Daoy (cell line): ENCODE measurements around the gene PRKCG. TPM values are rescaled to one million over a fixed set of nuclear protein-coding genes. Genes with fewer than 3 reads are reported as not detected.
"Not testable (repeated sequence)": the region's sequence is repeated elsewhere in the genome, so short reads cannot be mapped to it uniquely, and the experiment has no call there.

Source experiments
- DNase-seq: peaks from one replicate; pipeline ENCODE4 v3.0.0-alpha.2; 2015; ENCODE audit warnings: low read depth
- total RNA-seq: library from RNA; depleted of rRNA; stranded (reverse); fragments of >200 nt; shearing (Covaris generic); gene quantifications from 2 replicates; pipeline ENCODE4 v1.2.3, GENCODE V29; 2014; rRNA removed

Gene PRKCG
- not detected in 2 replicates for total RNA-seq

DNA sequence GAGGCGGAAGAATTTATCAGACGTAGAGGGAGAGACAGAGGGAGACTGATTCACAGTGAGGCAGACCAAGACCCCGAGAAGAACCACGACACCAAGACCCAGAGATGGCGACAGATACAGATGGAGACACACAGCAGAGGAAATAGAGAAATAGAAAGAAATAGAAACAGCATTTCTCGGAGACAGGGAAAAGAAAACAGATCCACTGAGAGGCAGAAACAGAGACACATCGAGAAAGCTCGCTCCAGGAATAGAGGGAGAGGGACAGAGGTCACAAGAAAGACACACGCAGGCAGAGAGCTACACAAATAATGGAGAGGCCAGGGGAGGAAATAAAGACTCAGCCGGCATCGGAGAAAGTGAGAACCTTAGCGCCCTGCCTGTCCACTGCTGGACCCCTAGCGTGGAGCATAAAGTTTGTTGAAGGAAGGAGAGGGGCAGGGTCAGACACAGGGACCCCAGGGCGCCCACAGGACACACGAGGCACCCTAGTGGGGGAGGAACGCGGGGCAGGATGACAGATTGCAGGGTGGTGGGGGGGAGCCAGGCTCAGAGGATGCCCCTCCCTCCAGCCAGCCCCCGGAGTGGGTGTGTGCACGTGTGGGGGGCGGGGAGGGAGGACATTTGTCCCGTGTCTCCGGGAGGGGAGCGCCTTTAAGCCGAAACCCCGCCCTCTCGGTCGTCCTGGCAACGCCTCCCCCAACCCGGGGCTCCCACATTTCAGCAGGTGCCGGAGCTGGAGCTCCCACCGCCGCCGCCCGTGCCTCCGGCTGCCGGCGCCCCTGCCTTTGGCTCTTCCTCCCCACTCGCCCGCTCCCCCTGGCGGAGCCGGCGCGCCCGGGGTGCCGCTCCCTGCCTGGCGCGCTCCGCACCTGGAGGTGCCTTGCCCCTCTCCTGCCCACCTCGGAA, at the start of gene PRKCG:
Gene PRKCG (plus strand): TSS at position 716 of the 909 bp plus-strand sequence. CDS start 298 bp downstream, outside the sequence.
- peak; percentile 66 for DNase-seq

GRCh38 chr19:53832861-53833260, 49.1 kb upstream of the PRKCG start:
- DNase-seq = not testable (repeated sequence)

DNA sequence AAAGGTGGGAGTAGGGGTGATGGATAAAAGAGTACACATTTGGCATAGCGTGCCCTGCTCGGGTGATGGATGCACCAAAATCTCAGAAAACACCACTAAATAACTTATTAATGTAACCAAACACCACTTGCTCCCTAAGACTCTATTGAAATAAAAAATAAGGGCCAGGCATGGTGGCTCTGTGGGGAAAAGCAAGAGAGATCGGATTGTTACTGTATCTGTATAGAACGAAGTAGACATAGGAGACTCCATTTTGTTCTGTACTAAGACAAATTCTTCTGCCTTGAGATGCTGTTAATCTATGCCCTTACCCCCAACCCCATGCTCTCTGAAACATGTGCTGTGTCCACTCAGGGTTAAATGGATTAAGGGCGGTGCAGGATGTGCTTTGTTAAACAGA, 43.6 kb upstream of the PRKCG start:
- DNase-seq = not testable (repeated sequence)

DNA sequence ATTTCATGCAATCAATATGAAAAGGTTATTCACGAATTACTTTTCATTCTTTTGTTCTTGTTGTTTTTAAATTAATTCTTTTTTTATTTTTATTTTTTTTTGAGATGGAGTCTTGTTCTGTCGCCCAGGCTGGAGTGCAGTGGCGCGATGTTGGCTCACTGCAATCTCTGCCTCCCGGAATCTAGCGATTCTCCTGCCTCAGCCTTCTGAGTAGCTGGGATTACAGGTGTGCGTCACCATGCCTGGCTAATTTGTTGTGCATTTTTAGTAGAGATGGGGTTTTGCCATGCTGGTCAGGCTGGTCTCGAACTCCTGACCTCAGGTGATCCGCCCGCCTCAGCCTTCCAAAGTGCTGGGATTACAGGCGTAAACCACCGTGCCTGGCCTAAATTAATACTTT, 41.8 kb upstream of the PRKCG start:
- not testable (repeated sequence) for DNase-seq

GRCh38 chr19:53840914-53841313, 41.1 kb upstream of the PRKCG start:
- peak; percentile 86 for DNase-seq

- DNase-seq = no peak
Observed at GRCh38 chr19:53844849-53845246, 37.1 kb upstream of the PRKCG start.

DNA sequence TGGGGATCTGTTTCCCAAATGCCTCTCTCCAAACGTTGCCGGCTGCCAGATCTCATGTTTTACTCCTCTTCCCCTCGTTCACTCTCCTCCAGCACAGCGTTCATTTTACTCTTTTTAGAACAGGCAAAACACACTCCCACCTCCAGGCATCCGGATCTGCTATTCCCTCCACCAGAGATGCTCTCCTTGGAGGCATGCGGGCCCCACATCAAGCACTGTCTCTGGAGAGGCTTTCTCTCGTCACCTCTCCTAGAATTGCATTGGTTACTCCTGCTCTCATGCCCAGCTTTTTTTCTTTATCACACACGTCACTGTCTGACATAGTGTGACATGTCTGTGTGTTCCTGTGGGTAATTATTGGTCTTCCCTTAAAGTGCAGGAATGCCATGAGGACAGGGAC, 34.4 kb upstream of the PRKCG start:
- no peak for DNase-seq

GRCh38 chr19:53849237-53849676, 32.7 kb upstream of the PRKCG start:
- peak; percentile 47 for DNase-seq

GRCh38 chr19:53853707-53854106, 28.3 kb upstream of the PRKCG start:
- DNase-seq = no peak

DNA sequence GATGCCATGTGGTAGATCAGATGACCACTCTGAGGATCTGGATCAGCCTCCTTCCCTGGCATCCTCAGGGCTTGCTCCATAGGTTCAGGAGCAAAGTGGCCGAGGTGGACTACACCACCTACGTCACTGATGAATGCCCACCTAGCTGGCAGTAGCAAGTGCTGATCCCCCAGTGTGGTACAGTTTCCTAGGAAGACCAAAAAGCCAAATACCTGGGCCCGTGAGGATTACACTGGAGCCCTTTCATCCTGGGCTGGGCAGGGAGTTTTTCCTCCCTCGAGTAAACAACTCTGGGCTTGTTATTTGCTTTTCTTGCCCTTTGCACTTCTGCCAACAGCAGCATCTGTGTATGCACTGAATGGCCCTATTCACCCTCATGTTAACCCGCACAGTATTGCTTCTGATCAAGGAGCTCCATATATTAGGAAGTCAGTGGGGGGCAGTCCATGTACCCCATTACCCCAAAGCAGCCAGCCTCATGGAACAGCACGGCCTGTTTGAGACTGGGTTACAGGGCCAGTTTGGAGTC, 17.6 kb upstream of the PRKCG start:
- DNase-seq = no peak

DNA sequence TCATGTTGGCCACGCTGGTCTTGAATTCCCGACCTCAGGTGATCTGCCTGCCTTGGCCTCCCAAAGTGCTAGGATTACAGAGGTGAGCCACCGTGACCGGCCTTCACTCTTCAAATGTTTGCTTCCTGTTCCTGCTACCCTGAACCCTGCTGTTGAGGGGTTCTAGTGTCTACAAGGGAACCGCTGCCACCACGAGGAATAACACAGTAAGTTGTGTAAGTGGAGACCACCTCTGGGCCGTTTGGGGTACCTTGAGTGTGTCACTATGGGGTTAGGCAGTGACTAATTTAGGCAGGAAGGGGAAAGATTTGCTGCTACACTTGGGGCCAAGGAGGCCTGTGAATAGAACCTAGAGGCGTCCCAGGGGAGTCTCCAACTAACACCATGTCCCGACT, 16.5 kb upstream of the PRKCG start:
- peak; percentile 44 for DNase-seq

DNA sequence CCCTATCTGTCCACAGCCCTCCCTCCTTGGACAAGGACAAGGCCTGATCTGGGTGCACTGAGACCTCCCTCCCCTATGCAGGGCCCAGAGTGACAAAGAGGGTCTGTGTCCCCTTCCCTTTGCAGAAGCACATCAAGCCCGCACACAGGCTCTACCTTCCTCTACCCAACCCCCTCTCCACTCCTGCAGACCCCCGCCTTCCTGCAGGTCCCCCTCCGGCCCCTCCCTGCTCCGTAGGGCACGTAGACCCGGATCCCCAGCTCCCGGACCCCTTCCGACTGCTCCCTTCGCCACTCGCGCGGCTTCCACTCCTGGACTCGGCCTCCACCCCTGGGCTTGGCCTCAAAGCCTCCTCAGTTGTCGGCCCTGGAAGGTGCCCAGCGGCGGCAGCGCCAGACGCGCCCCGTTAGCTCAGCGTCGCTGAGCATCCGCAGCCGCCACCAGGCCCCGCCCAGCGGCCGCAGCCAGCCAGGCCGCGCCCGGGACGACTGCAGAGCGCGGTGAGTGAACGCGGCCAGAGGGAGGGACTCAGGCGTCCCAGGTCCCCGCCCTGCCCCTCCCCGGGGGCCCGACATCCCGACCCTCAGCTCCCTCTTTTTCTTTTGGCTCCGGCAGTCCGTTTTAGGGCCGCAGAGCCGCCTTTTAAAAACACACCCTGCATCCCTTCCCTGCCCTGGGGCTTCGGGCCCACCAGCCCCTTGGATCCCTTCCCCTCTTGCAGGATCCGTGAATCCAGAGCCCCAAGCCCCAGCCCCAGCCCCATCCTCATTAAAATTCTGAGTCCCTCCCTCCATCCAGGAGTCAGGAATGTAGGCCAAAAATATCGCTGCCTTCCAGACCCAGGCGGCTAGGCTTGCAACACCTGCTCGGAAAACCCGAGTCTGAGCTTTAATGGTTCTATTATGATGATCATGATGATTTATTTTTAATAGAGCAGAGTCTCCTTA, 15.8 kb upstream of the PRKCG start:
- DNase-seq = peak; percentile 79

GRCh38 chr19:53866865-53867224, 15.2 kb upstream of the PRKCG start:
- DNase-seq = peak; percentile 39

DNA sequence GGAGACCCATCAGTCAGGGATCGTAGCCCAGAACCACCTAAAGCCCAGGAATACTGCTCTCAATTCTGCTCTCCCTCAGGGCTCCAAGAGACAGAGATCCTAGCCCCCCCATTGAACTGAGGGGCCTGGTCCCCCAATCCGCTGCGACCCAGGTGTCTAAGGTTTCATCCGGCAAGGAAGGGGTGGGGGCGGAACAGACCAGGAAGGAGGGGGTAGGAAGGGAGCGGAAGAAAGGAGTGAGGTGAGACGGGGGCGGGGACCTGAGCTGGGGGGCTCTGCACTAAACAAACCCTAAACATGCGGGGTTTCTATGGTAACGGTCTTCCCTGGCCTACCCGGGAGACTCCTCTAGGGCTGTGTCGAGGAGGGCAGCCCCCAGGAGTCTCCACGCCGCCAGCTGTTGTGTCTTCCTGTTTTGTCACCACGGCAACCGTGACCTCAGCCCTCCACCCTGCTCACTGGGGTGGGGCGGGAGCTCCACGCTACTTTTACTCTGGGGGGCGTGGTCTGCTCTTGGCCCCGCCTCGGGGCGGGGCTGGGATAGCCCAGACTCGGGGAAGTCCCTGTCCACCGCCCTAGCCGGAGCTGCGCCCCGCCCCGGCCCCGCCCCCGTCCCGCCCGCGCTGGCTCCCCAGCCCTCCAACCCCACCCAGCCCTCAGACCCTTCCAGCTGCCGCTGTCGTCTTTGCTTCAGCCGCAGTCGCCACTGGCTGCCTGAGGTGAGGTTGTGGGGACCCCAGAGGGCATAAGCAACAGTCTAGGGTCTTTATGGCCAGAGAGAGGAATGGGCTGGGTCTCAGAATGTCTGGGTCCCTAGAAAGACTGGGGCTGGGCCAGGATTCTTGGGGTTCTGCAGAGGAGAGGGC, 14.5 kb upstream of the PRKCG start, which contains the start of gene MYADM:
Gene MYADM (plus strand): TSS at position 659 of the 866 bp plus-strand sequence. CDS start 5,647 bp downstream, outside the sequence.
- peak; percentile 99 for DNase-seq

DNA sequence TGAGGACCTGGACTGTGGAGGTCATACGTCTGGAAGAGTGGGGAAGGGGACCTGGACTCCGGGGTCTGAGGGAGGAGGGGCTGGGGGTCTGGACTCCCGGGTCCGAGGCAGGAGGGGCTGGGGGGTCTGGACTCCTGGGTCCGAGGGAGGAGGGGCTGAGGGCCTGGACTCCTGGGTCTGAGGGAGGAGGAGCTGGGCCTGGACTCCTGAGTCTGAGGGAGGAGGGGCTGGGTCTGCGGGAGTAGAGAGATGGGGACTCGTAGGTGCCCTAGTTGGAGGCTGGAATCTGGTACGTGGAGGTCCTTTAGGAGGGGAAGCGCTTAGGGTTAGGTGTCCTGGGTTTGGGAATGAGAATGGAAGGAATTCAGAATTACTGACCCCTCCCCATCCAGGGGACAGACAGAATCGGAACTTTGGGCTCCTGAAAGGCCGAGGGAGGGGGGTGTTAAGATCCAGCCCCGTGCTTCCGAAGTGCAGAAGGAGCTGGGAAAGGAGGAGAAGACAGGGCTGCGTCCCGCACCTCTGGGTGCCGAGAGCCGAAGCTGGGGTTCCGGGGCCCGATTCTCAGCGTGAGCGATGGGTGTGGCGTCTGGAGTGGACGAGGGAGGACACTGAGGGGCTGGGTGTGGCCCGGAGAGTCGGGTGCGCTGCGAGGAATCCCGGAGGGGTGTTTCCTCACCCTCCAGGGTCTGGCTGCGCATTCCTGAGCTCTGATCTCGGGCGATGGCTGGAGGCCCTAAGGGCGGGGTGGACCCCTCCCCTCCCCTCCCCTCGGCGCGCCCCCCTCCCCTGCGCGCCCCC, 13.7 kb upstream of the PRKCG start:
- peak; percentile 79 for DNase-seq

DNA sequence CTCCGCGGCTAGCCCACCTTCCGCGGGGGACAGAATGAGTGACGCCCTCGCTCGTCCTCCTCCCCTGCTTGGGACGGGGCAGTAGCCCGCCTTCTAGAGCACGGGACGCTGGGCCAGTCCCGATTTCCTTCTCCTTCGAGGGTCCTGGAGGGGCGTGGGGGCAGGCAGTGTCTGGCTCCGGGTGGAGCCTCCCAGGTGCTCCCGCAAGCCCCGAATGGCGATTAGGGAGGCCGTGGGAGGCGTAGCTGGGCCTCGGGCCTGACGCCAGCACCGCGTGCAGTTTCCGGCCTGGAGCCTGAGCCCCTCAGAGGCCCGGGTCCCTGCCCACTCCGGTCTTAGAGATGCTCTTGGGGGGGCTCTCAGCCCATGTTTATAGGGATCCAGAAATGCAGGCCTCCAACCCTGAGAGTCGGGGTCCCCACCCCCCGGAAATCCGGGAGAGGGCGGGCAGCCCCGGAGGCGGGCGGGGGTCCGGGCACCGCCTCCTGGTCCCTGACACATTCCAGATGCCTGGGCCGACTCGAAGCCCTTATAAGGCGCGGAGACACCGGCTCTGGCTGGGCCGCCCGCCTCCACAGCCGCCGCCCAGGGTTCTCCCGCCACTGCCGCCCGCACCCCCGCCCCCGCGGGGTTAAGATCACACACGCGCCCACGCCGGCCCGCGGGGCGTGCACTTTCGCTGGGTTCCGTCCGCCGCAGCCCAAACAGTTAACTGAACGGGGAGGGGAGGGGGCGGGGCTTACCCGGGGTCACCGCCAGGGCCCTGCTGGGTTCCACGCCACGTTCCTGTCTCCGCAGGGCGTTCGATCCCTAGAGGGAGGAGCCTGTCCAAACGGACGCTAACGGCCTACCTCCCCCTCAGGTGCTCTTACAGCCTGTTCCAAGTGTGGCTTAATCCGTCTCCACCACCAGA, 12.8 kb upstream of the PRKCG start:
- DNase-seq = peak; percentile 93

GRCh38 chr19:53869805-53870484, 12.1 kb upstream of the PRKCG start:
- DNase-seq = not testable (repeated sequence)

GRCh38 chr19:53870485-53870844, 11.5 kb upstream of the PRKCG start:
- DNase-seq = no peak
